ENCODE data around the gene CCDC154.

CCDC154 gene

DNA sequence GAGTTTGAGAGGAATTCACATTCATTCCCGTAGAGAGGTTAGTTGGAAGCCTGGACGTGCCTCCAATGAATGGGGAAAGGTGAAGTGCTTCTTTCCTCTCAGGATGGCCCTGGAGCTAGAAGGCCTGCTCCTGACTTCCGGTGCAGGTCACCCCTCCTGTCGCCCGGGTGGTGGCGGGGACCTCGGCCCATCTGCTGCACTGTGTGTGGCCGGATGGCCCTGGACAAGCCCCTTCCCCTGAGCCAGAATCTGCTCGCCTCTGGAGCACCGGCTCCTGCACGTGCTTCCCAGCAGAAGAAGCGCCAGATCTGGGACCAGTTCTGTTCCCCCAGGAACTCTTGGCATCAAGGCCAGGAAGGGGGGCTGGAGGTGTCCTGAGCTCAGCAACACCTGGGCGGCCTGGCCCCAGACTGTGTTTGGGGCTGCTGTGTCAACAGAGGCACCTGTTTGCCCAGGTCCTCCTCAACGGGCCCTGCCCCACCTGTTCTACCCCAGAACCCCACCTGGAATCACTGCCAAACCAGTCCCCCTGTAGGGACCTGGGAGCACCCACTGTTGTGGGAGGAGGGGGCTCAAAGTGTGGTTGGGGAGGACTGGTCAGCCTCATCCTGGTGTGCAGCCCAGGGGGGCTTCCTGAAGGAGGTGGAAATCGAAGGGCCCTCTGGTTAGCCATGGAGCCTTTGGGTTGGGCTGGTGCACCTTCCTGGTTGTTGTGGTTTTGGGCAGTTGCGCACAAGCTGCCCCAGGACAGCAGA is 18.6 kb downstream of the CCDC154 start:
- in situ Hi-C loops (cut with MboI; ENCODE audit: low sequenced_read_pairs), result no loop called here

DNA sequence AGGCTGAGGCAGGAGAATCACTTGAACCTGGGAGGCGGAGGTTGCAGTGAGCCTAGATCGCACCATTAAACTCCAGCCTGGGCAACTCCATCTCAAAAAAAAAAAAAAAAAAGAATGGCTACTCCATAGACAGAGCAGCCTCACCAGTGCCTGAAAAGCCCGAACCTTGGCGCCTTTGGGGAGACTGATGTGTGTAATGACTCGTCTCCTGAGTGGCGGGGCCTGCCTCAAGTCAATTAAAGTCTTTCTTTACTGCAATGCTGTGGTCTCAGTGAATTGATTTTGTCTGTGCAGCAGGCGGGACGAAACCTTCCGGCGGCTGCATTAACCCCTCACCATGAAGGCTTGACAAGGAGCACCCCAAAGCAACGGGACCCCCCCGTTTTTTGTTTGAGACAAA is 20.3 kb downstream of the CCDC154 start:
- in situ Hi-C loops (cut with MboI; ENCODE audit: low sequenced_read_pairs), result no loop called here

DNA sequence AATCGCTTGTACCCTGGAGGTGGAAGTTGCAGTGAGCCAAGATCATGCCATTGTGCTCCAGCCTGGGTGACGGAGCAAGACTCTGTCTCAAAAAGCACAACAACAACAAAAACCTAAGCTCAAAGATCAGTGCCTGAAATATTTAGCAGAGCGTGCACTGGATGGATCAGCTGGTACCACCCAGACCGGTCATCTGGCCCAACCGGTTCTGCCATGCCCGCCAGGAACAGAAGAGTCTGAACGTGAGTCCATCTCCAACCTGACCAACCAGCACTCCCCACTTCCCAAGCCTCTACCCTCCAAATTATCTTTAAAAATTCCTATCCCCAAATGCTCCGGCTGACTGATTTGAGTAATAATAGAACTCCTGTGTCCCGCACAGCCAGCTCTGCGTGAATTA is 22.3 kb downstream of the CCDC154 start:
- in situ Hi-C loops (cut with MboI; ENCODE audit: low sequenced_read_pairs), result no loop called here

DNA sequence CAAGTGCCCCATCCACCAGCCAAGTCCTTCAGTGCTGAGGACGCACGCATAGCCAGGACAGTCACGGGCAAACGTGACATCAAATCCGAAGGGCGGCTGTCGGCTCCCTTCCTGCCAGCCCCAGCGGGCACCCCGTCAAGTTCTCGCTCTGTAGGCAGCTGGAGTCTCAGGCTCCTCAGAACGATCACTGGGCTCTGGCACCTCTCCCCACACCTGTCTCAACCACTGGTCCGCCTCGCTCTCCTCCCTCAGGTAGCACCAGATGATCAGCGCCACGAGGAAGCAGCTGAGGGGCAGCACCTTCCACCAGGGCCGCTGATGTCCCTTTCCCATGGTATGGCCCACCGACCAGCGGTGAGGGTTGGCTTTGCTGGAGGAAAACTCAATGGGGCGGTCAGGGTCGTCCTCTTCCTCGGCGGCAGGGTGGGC is 24.2 kb downstream of the CCDC154 start:
- in situ Hi-C loops (cut with MboI; ENCODE audit: low sequenced_read_pairs), result no loop called here

DNA sequence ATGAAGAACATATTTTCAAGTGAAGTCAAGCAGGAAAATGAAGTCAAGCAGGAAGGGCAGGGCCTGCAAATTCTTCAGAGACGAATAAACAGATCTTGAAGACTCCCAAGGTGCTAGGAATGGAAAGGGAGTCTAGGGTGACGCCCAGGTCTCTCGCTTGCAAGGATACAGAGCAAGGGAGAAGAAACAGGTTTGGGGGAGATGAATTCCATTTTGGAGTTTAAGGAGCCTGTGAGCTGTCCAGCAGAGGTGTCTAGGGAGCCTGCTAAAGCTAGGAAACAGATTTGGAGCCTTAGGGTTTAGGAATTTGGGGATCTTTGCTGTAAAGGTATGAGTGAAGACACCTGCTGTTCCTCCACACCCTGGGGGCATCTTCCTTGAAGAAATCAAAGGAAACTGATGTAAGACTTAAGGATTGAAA is 27.8 kb downstream of the CCDC154 start:
- in situ Hi-C loops (cut with MboI; ENCODE audit: low sequenced_read_pairs), result no loop called here

DNA sequence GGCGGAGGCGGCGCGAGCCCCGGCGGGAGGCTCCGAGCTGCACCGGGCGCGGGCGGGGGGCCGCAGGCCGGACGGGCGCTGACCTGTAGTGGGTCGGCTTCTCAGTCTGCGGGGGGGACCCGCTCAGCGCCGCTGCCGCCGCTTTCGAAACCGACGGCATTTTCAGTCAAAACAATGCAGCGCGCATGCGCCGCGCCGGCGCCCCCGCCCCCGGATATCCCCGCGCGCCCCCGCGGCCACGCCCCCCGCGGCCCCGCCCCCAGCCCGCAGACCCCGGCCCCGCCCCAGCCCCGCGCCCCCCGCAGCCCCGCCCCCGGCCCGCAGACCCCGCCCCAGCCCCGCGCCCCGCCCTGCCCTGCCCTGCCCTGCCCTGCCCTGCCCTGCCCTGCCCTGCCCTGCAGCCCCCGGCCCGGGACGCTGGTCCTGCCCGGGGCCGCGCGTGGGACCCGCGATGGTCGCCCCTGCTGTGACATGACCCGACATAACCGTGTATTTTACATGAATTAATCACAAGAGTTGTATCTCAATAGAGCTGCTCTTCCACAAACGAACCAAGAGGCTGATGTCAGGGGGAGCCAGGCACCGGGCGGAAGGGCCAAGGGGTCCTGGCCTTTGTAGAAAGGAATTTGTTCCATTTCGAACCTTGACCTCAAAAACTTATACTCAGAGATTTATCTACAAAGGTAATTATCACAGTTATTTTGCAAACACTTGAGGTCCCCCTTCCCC is 29.7 kb downstream of the CCDC154 start, which contains the start of gene UNKL:
Gene UNKL, minus strand, starts transcription at position 173 of the 729 bp plus-strand sequence. Its CDS starts 13 bp downstream, at position 160.
- in situ Hi-C loops (cut with MboI; ENCODE audit: low sequenced_read_pairs), result no loop called here

DNA sequence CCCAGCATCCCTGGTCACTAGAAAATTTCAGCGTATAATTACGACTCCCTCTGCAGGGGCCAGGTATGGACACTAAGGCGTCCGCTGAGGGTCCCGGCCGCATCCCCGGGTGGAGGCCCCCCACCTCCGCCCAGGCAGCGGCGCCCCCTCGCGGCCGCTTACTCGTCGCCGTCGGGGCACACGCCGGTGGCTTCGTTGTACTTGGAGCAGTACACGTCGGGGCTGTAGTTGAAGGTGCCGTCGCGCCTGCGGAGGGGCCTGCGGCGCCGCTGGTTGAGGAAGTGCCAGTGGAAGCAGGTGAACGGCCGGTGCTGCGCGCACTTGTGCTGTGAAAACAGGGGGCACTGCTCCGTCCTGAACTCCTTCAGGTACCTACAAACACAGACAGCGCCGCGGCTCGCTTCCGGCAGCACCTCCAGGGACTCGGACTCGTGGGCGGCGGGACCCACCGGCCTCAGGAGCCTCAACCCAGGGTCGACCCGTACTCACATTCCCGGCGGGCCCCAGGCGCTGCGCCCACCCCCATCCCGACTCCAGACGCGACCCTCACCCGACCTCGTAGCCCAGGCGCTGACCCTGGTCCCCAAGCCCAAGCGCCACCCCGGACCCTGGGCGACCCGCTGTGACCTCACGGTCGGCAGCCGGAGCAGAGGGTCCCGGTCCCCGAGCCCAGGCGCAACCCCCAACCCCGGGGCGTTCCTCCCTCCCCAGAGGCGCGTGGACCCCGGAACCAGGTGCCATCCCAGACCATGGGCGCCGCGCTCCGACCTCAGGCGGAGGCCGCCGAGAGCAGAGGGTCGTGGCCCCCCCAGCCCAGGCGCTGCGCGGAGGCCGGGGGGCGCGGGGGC is 30.4 kb downstream of the CCDC154 start:
- in situ Hi-C loops (cut with MboI; ENCODE audit: low sequenced_read_pairs), result no loop called here

DNA sequence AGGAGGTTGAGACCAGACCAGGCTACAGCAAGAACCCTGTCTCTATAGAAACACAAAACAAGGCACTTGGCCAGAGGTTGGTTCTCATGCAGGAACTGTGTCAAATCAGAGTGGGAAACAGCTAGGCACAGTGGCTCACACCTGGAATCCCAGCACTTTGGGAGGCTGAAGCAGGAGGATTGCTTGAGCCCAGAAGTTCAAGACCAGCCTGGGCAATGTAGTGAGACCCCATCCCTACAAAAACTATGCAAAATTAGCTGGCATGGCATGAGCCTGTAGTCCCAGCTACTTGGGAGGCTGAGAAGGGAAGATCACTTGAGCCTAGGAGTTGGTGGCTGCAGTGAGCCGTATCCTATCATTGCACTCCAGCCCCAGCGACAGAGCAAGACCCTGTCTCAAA is 31.5 kb downstream of the CCDC154 start:
- in situ Hi-C loops (cut with MboI; ENCODE audit: low sequenced_read_pairs), result no loop called here

DNA sequence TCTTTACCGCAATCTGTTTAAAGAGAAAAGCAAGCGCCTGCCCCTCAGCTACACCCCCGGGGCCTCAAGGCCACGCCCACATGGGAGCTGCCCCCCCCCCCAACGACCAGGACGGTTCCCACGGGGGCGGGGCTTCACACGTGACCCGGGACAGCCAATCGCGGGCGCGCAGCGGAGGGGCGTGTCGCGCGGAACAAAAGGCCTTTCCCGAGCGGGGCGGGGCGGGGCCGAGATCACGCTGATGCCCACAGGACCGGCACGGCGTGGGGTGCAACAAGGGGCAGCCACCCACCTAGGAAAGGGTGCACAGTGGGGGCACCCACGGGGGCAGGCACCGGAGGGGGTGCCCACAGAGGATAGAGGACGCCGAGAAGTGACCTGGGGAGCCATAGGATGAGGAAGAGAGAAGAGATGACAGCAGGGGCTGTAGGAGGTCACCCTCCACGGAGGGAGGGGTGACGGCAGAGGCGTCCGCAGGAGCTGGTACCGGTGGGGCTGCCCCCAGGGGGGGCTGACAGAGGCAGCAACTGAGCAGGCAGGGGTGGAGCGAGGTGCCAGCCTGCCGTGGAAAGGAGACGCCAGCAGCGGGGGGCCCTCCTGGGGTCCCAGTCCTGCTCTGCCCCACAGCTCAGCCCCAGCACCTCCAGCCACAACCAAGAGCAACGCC is 36.1 kb downstream of the CCDC154 start:
- in situ Hi-C loops (cut with MboI; ENCODE audit: low sequenced_read_pairs), result no loop called here

DNA sequence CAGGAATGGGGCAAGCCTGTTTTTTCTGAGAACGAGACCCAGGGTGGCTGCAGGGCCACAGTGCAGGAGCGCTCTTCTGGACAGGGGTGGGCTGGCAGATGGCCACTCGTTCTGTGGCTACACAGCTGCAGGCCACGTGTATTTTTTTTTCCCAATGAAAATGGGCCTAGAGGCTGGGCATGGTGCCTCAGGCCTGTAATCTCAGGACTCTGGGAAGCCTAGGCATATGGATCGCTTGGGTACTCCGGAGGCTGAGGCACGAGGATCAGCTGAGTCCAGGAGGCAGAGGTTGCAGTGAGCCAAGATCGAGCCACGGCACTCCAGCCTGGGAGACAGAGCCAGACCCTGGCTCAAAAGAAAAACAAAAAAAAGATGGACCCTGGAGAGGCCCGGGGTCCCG is 36.6 kb downstream of the CCDC154 start:
- in situ Hi-C loops (cut with MboI; ENCODE audit: low sequenced_read_pairs), result no loop called here

DNA sequence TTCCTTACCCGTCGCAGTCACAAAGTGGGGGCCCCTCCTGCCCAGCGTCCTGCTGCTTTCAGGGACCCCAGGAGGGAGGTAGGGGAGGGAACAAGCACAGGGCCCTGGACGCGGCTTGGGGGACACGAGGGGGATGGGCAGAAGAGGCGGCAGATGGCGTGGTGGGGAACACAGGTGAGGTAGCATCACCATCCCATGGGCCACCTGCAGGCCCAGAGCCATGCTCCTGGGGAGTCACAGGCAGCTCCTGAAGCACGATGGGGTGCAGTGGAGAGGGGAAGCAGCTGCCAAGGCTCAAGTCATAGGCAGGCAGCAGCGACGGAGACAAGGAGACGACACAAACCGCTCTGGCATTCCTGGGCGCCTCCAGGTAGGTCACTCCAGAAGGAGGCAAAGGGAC is 40.6 kb downstream of the CCDC154 start:
- in situ Hi-C loops (cut with MboI; ENCODE audit: low sequenced_read_pairs), result no loop called here

DNA sequence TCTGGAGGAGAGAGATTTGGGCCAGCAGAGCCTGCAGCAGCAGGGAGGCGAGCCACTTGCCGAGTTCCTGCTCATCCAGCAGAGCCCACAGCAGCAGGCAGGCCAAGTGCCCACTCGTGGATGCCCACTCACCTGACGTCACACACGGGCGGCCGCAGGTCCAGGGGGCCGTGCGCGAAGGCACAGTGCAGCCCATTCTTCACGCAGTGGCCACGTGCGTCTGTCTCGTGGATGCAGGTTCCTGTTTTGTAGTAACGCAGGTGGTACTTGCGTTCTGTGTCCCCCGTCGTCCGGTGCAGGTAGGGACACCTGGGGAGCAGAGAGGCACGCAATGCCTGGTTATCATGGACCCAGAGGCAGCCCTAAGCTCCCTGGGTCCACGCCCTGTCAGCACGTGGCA is 41.3 kb downstream of the CCDC154 start:
- in situ Hi-C loops (cut with MboI; ENCODE audit: low sequenced_read_pairs), result no loop called here

DNA sequence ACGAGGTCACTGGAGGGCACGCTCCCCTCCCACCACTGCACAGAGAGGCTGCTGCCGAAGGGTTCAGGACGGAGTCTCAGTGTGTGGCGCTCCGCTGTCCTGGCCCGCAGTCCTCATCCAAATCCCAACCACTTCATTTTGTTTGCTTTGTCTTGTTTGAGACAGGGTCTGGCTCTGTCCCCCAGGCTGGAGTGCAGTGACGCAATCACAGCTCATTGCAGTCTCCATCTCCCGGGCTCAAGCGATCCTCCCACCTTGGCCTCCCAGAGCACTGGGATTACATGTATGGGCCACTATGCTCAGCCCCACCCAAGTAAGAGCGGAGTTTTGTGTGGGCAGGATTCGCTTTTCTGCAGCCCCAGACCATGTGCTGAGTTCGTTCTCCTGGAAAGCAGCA is 42.6 kb downstream of the CCDC154 start:
- in situ Hi-C loops (cut with MboI; ENCODE audit: low sequenced_read_pairs), result no loop called here

DNA sequence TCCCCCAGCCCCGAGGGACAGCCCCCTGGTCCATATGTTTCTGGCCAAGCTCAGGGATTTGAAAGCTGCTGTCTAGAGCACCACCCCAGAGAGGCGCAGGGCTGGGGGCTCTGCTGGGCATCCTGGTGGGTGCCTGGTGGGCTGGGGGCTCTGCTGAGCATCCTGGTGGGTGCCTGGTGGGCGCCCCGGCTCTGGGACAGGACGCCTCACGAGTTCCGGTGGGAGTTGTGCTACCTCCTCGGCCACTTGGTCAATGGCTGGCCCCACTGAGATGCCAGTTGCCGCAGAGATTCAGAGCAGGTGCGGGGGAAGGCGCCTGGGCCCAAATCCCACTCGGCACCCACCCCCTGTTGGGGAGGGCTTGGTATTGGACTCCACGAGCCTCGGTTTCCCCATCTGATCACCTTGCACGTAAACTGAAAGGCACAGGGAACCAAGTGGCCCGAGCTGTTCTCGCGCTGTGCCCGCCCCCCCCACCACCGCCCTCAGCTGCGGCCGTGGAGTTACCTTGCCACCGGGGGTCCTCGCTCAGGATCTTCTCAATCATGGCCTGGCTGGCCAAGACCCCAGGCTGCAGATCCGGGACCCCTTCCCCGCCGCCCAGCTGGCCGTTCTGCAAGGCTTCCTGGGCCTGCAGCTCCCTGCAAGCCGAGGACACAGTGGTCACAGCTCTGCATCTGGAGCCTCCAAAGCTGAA is 43.1 kb downstream of the CCDC154 start:
- in situ Hi-C loops (cut with MboI; ENCODE audit: low sequenced_read_pairs), result no loop called here

DNA sequence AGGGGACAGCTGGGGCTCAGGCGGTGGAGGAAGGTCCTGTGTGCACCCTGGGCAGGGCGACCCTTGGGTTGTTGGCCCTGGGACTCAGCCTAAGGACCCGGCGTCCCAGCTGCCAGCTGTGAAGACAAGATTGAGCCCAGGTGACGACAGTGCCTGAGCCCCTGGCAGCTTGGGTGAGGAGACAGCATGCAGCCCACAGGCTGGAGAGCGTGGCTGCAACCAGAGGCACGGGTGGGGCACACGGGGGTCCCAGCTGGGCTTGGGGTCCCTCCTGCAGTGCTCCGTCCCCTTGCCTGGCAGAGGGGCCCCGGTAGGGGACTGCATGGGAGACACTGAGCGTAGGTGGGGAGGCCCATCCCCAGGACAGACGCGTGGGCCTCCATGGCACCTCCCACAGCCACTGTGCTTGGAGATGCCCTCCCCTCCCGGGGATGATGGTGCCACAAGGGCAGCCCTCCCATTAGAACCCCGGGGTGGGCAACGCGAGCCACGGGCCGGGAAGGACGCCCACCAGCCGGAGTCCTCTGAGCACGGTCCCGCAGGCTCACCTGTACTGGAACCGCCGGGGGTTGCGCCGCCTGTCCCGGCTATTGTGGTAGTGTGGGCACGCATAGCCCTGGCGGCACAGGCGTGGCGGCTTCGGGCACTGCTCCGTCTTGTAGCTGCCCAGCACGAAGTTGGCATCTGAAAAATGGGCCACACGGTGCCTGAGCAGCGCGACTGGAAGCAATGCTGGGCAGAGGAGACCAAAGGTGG is 45.4 kb downstream of the CCDC154 start:
- in situ Hi-C loops (cut with MboI; ENCODE audit: low sequenced_read_pairs), result no loop called here

DNA sequence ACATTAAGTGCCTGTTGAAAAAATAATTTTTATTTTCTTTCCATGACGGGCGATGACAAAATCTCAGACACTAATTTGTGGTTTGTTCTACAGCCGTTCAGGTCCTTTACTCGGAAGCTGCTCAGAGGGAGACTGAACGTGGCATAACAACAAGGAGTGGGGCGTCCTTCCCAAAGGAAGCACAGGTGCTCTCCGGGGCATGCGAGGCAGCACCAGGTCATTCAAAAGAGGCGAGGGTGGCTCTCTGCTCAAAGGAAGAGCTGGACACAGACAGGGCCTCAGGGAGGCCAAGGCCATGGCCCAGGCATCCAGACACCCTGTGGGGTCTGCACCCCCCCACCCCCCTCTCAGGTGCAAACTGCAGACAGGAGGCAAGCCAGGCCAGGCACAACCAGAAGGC is 46.0 kb downstream of the CCDC154 start:
- in situ Hi-C loops (cut with MboI; ENCODE audit: low sequenced_read_pairs), result no loop called here

DNA sequence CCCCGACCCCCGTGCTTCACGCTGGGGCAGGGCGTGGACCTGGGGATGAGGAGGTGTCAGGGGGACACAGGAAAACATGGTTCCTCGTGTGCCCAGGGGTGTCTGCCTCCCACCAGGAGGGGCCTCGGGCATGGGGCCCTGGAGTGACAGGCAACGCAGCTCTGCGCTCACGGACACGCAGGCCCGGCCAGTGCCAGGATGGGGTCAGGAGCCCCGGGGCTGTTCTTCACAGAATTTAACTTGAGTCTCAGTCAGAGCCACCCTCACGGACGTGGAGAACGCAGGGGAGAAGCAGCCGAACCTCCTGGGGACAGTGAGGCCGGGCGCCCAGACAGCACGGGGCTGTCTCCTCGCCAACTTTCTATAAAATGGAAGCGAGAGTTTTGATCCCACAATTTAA is 46.6 kb downstream of the CCDC154 start:
- in situ Hi-C loops (cut with MboI; ENCODE audit: low sequenced_read_pairs), result no loop called here

DNA sequence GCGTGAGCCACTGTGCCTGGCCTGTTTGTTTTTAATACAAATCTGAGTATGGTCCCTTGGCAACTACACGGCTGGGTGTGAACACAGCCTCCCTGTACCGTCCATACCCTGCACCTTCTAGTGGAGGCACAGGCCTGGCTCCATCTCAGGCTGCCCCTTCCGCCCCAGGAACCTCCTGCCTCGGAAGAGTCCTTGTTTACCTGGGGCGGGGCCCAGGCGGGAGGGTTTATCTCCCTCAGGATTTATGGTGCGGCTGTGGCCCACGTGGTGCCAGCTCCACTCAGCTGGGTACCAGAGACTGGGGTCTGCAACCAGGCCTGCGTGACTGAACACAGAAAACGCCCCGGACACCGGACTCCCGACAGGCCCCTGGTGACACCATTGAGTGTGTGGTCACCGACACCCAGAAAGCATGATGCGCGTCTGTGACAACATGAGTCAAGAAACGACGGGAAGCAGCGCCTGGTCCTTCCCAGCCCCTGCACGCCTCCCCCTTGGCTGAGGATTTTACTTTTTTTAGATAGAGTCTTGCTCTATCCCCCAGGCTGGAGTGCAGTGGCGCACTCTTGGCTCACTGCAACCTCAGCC is 48.8 kb downstream of the CCDC154 start:
- in situ Hi-C loops (cut with MboI; ENCODE audit: low sequenced_read_pairs), result no loop called here

DNA sequence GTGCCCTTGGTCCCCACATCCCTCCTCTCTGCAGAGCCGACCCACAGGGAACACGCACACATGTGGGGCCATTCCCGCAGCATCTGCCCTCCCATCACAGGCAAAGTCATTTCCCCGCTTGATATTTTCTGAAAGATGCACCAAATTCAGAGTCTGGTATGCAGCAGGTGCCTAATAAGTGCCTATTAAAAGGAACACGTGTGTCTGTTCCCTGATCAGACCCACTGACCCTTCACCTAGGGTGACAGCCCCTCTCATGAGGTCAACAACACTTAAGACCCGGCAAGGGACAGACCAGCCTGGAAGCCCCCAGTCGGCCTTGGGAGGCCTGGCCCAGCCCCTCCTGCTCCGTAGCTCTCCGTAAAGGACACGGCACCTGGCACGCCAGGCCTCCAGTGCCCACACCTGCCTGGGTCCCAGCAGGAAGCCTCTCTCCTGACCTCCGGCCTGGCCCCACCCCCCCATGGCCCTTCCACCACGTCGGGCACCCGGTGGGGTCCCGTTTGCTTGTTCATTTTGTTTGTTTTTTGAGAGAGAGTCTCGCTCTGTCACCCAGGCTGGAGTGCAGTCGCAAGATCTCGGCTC is 49.9 kb downstream of the CCDC154 start:
- in situ Hi-C loops (cut with MboI; ENCODE audit: low sequenced_read_pairs), result no loop called here
